K562 (cell line): ENCODE data around the gene DNAH8. TPM values are rescaled to one million over a fixed set of nuclear protein-coding genes. Genes with fewer than 3 reads are reported as not detected.

Experiments used
- CTCFL ChIP-seq: IDR thresholded peaks from 2 replicates; pipeline ENCODE4 v1.6.1; 2011; ENCODE audit warnings: borderline replicate concordance, low read depth, mild to moderate bottlenecking, moderate library complexity, low read length; ENCODE audit not compliant: insufficient read depth, poor library complexity, severe bottlenecking
- CUX1 ChIP-seq: fragments of 200-800 bp; sonication (Bioruptor generic); IDR thresholded peaks from 2 replicates; pipeline ENCODE4 v1.6.1; 2016; ENCODE audit warnings: missing genetic modification characterization, missing compliant biosample characterization
- HNRNPH1 ChIP-seq: fragments of 200-400 bp; formaldehyde crosslinking; optimal IDR thresholded peaks from 2 replicates; pipeline ENCODE3; 2017; ENCODE audit warnings: low read depth, mild to moderate bottlenecking, low read length, moderate library complexity
- MGA ChIP-seq: fragments of 450-650 bp; IDR thresholded peaks from 2 replicates; pipeline ENCODE4 v1.6.1; 2016; ENCODE audit warnings: mild to moderate bottlenecking, moderate library complexity
- SMARCC2 ChIP-seq: fragments of 450-650 bp; IDR thresholded peaks from 2 replicates; pipeline ENCODE4 v1.6.1; 2017; ENCODE audit warnings: antibody characterized with exemption, moderate library complexity, mild to moderate bottlenecking, low read depth
- SUPT5H ChIP-seq: fragments of 450-650 bp; IDR thresholded peaks from 2 replicates; pipeline ENCODE4 v1.6.1; 2016
- ZBTB26 ChIP-seq: fragments of 450-650 bp; formaldehyde crosslinking; IDR thresholded peaks from 2 replicates; pipeline ENCODE4 v1.4.0; 2022; ENCODE audit warnings: missing genetic modification characterization
- ZNF24 ChIP-seq: fragments of 450-650 bp; IDR thresholded peaks from 2 replicates; pipeline ENCODE4 v1.6.1; 2016
- polyA plus RNA-seq, 8 experiments: library from polyadenylated mRNA; depleted of rRNA in 4 of 8; stranded (reverse) in 5 of 8; unstranded in 3 of 8; fragments of >200 nt; fragmentation: Nextera tagmentation in 2 of 8; fragmentation: Illumina TruSeq in 1 of 8; extraction: Ambion mirVana in 2 of 8; extraction: Trizol in 1 of 8; gene quantifications; 2 replicates each; pipeline versions ENCODE4 v1.2.1 to v1.2.3, GENCODE V29; 2011 to 2014; ENCODE audit warnings: inconsistent platforms in 1 of 8, missing spikeins in 1 of 8
- total RNA-seq, 7 experiments: library from RNA; depleted of rRNA in 6 of 7; stranded (reverse); fragments of >200 nt in 6 of 7; fragmentation: Illumina TruSeq in 2 of 7; extraction: Trizol in 2 of 7; gene quantifications; 2 replicates each; pipeline versions ENCODE4 v1.2.1 to v1.2.3, GENCODE V29; 2011 to 2021; ENCODE audit warnings: low replicate concordance in 1 of 7

The DNAH8 gene
- total and polyA plus RNA-seq, 9 of the 15 experiments (the other 6 are each of a cell fraction or from before 2014, with no cell fraction given), result 1.2 to 4.2 (median 2.9) TPM

GRCh38 chr6:39037082-39037508 is 322.0 kb downstream of the DNAH8 start (continued):
- TF ChIP-seq CUX1 (CRISPR knock-in tag), result no peak
- TF ChIP-seq SUPT5H, result no peak
- TF ChIP-seq HNRNPH1, result no peak
- TF ChIP-seq ZNF24, result no peak
- no peak for TF ChIP-seq SMARCC2
- TF ChIP-seq CTCFL, result no peak
- TF ChIP-seq ZBTB26 (CRISPR knock-in tag), result no peak
- no peak for TF ChIP-seq MGA
